Measurements from ENCODE around the gene ANAPC1.

Gene ANAPC1

GRCh38 chr2:111927723-111928122, 43.7 kb upstream of the ANAPC1 start:
- H3K9me3 ChIP-seq (ENCODE audit: control insufficient read depth, low read length), result no peaks in the 10 kb centered on the region
- H3K4me1 ChIP-seq (ENCODE audit: control insufficient read depth, insufficient read depth, low read depth, low read length), result peaks cover 17% of the 10 kb centered on the region
- H3K79me1 ChIP-seq (replicated peaks; ENCODE audit: low read length, poor library complexity, severe bottlenecking), result peaks cover 37% of the 10 kb centered on the region
- no peak overlapping the region for H3K14ac ChIP-seq (ENCODE audit: low read length in 2 of 2)
- H3K9ac ChIP-seq (ENCODE audit: low read length), result no peak overlapping the region
- no peak overlapping the region for H2AFZ ChIP-seq (ENCODE audit: low read depth, low read length)
- H3K4ac ChIP-seq (ENCODE audit: low read depth in 1 of 2, low read length in 2 of 2), result no peak overlapping the region
- H4K8ac ChIP-seq (ENCODE audit: low read length), result no peak overlapping the region
- no peak overlapping the region for H3K27ac ChIP-seq (ENCODE audit: low read length, poor library complexity, severe bottlenecking)
- H3K4me3 ChIP-seq (ENCODE audit: insufficient read depth in 1 of 2, low read depth in 1 of 2, low read length in 2 of 2), result no peak overlapping the region
- no peak overlapping the region for H2BK12ac ChIP-seq (ENCODE audit: low read length in 2 of 2)
- H3K18ac ChIP-seq (ENCODE audit: low read depth in 1 of 2, low read length in 2 of 2), result no peak overlapping the region
- no peak overlapping the region for H2BK15ac ChIP-seq (ENCODE audit: low read depth, poor library complexity, severe bottlenecking)
- peaks cover 0 to 17% of the 10 kb centered on the region in 2 experiments for H3K36me3 ChIP-seq (ENCODE audit: control insufficient read depth in 1 of 2, insufficient read depth in 2 of 2, low read depth in 1 of 2, low read length in 2 of 2)
- no peak overlapping the region for H2BK120ac ChIP-seq (ENCODE audit: low read depth, low read length)
- no peak overlapping the region for H3K4me2 ChIP-seq (ENCODE audit: low read length, poor library complexity, severe bottlenecking)
- DNase-seq, result no peak
- H4K91ac ChIP-seq (ENCODE audit: low read length), result no peak overlapping the region
- H3K27me3 ChIP-seq (ENCODE audit: control insufficient read depth in 1 of 2, insufficient read depth in 1 of 2, low read length in 2 of 2), result peaks cover 0 to 9% of the 10 kb centered on the region in 2 experiments
- H3K23ac ChIP-seq (ENCODE audit: low read length in 2 of 2), result no peak overlapping the region
- 87% methylated on average over 2 of the region's 2 CpGs for WGBS
- H2AK5ac ChIP-seq (ENCODE audit: low read length, severe bottlenecking), result no peak overlapping the region
- H2BK5ac ChIP-seq (ENCODE audit: low read depth, low read length, poor library complexity, severe bottlenecking), result no peak overlapping the region

DNA sequence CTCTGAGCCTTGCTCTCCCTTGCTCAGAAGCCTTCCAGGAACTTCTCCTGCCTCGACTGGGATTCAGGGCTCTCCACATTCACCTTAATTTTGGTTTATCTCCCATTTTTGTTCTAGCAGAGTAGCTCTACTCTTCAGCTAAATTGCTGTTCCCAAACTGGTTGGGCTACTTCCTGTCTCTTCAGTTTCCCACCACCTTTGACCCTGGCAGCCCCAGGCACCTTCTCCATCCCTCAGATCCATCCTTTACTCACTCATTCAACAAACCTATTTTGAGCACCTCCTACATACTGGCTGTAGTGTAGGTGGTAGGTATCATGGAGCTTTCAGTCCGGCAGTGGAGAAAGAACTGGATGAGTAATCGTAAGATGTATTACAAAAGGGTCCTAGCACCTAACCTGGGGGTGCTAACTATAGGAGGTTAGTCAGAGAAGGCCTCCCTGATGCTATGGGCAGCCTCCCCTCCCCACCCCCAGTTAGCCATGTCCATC, 40.7 kb upstream of the ANAPC1 start:
- Histone ChIP-seq H2AK5ac (ENCODE audit: low read length, severe bottlenecking) (peak overlapping the region; percentile 17), H3K79me1 (replicated peaks; ENCODE audit: low read length, poor library complexity, severe bottlenecking) (peaks cover 41% of the 10 kb centered on the region), H3K27ac (ENCODE audit: low read length, poor library complexity, severe bottlenecking) (no peak overlapping the region), H4K8ac (ENCODE audit: low read length) (no peak overlapping the region), H3K18ac (ENCODE audit: low read depth in 1 of 2, low read length in 2 of 2) (no peak overlapping the region), H2BK120ac (ENCODE audit: low read depth, low read length) (no peak overlapping the region), H3K14ac (ENCODE audit: low read length in 2 of 2) (no peak overlapping the region), H3K9ac (ENCODE audit: low read length) (no peak overlapping the region), H3K9me3 (ENCODE audit: control insufficient read depth, low read length) (no peaks in the 10 kb centered on the region), H2BK5ac (ENCODE audit: low read depth, low read length, poor library complexity, severe bottlenecking) (no peak overlapping the region), H4K91ac (ENCODE audit: low read length) (no peak overlapping the region), H3K23ac (ENCODE audit: low read length in 2 of 2) (no peak overlapping the region), H3K4me2 (ENCODE audit: low read length, poor library complexity, severe bottlenecking) (no peak overlapping the region), H2BK15ac (ENCODE audit: low read depth, poor library complexity, severe bottlenecking) (no peak overlapping the region), H3K4ac (ENCODE audit: low read depth in 1 of 2, low read length in 2 of 2) (no peak overlapping the region), H2BK12ac (ENCODE audit: low read length in 2 of 2) (no peak overlapping the region), H2AFZ (ENCODE audit: low read depth, low read length) (no peak overlapping the region), H3K27me3 (ENCODE audit: control insufficient read depth in 1 of 2, insufficient read depth in 1 of 2, low read length in 2 of 2) (peaks cover 0 to 9% of the 10 kb centered on the region in 2 experiments), H3K4me3 (ENCODE audit: insufficient read depth in 1 of 2, low read depth in 1 of 2, low read length in 2 of 2) (no peak overlapping the region), H3K36me3 (ENCODE audit: control insufficient read depth in 1 of 2, insufficient read depth in 2 of 2, low read depth in 1 of 2, low read length in 2 of 2) (peaks cover 0 to 19% of the 10 kb centered on the region in 2 experiments), H3K4me1 (ENCODE audit: control insufficient read depth, insufficient read depth, low read depth, low read length) (peaks cover 19% of the 10 kb centered on the region)
- 53% methylated on average over 1 of the region's 3 CpGs for WGBS
- no peak for DNase-seq

DNA sequence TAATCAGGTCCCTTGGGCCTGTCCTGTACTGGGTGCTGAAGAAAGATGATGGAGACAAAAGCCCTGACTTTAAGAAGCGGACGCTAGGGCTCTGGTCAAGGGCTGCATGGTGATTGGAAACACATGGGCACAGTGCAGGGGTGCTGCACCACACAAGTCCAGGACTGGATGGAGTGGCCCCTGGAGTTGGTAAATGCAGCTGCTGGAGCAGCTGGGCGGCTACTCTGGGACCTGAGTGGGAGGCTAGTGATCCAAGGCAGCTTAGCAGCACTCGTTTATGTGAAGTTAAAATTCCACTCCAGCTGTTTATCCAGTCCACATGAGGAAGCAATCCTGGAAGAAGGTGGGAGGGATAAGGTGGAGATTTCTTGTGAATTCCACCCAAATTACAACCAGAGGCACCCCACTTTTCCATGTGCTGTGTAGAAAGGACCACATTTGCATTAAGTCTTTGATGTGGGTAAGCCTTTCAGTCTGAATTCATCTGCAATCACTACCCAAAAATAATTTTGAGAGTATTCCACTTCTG, 39.3 kb upstream of the ANAPC1 start:
- no peak overlapping the region for H3K9ac ChIP-seq (ENCODE audit: low read length)
- no peak overlapping the region for H3K14ac ChIP-seq (ENCODE audit: low read length in 2 of 2)
- H2BK5ac ChIP-seq (ENCODE audit: low read depth, low read length, poor library complexity, severe bottlenecking), result no peak overlapping the region
- H3K36me3 ChIP-seq (ENCODE audit: control insufficient read depth in 1 of 2, insufficient read depth in 2 of 2, low read depth in 1 of 2, low read length in 2 of 2), result peaks cover 0 to 16% of the 10 kb centered on the region in 2 experiments
- H3K4ac ChIP-seq (ENCODE audit: low read depth in 1 of 2, low read length in 2 of 2), result peak overlapping the region in 1 of 2 experiments; percentile 24
- no peaks in the 10 kb centered on the region for H3K9me3 ChIP-seq (ENCODE audit: control insufficient read depth, low read length)
- H4K91ac ChIP-seq (ENCODE audit: low read length), result no peak overlapping the region
- H3K23ac ChIP-seq (ENCODE audit: low read length in 2 of 2), result no peak overlapping the region
- no peak overlapping the region for H2BK15ac ChIP-seq (ENCODE audit: low read depth, poor library complexity, severe bottlenecking)
- no peak overlapping the region for H4K8ac ChIP-seq (ENCODE audit: low read length)
- DNase-seq, result no peak
- peaks cover 0 to 9% of the 10 kb centered on the region in 2 experiments for H3K27me3 ChIP-seq (ENCODE audit: control insufficient read depth in 1 of 2, insufficient read depth in 1 of 2, low read length in 2 of 2)
- 69% methylated on average over 4 of the region's 4 CpGs for WGBS
- no peak overlapping the region for H2BK120ac ChIP-seq (ENCODE audit: low read depth, low read length)
- H2AFZ ChIP-seq (ENCODE audit: low read depth, low read length), result no peak overlapping the region
- H2BK12ac ChIP-seq (ENCODE audit: low read length in 2 of 2), result no peak overlapping the region
- H3K4me1 ChIP-seq (ENCODE audit: control insufficient read depth, insufficient read depth, low read depth, low read length), result peaks cover 23% of the 10 kb centered on the region
- H3K27ac ChIP-seq (ENCODE audit: low read length, poor library complexity, severe bottlenecking), result no peak overlapping the region
- no peak overlapping the region for H3K4me3 ChIP-seq (ENCODE audit: insufficient read depth in 1 of 2, low read depth in 1 of 2, low read length in 2 of 2)
- no peak overlapping the region for H3K4me2 ChIP-seq (ENCODE audit: low read length, poor library complexity, severe bottlenecking)
- peaks cover 48% of the 10 kb centered on the region for H3K79me1 ChIP-seq (replicated peaks; ENCODE audit: low read length, poor library complexity, severe bottlenecking)
- no peak overlapping the region for H3K18ac ChIP-seq (ENCODE audit: low read depth in 1 of 2, low read length in 2 of 2)
- no peak overlapping the region for H2AK5ac ChIP-seq (ENCODE audit: low read length, severe bottlenecking)

DNA sequence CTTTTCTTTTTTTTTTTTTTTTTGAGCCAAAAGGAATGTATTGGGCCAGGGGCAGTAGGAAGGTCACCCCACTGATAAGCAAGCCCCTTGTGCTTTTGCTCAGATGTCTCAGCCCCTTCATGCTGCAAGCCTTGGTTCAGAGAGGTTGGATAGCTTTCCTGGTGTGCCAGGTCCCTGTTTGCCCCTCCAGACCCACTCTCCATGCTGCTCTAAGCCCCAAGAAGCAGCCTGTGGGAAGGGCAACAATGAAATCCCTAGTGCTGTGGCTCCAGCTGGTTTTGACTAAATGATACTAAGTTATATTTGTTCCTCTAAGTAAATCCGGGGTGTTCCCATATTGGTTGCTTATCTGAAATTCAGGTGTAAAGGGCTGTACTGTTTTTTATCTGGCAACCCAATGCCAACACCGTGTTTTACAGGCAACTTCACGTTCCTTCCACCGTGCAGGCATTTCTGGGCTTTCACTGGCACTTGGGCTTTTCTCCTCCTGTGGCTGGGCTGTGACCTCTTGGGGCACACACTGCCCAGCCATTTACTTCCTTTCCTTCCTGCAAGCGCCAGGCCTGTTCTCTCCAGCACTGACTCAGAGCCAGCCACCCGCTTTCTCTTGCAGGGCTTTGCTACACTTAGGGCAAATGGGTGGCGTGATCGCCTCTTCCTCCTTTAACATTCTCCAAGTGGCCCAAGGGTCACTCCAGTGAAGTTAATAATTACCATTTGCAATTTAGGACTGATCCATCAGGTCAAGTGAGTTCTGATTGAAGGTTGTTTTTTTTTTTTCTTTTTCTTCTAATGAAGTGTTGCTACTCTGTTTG, 36.0 kb upstream of the ANAPC1 start:
- Histone ChIP-seq H3K18ac (ENCODE audit: low read depth in 1 of 2, low read length in 2 of 2) (no peak overlapping the region), H3K79me1 (replicated peaks; ENCODE audit: low read length, poor library complexity, severe bottlenecking) (peaks cover 50% of the 10 kb centered on the region), H2AFZ (ENCODE audit: low read depth, low read length) (no peak overlapping the region), H3K4ac (ENCODE audit: low read depth in 1 of 2, low read length in 2 of 2) (no peak overlapping the region), H3K9me3 (ENCODE audit: control insufficient read depth, low read length) (no peaks in the 10 kb centered on the region), H3K23ac (ENCODE audit: low read length in 2 of 2) (no peak overlapping the region), H4K91ac (ENCODE audit: low read length) (no peak overlapping the region), H3K27ac (ENCODE audit: low read length, poor library complexity, severe bottlenecking) (peak overlapping the region; percentile 28), H2BK5ac (ENCODE audit: low read depth, low read length, poor library complexity, severe bottlenecking) (no peak overlapping the region), H3K4me1 (ENCODE audit: control insufficient read depth, insufficient read depth, low read depth, low read length) (peaks cover 17% of the 10 kb centered on the region), H4K8ac (ENCODE audit: low read length) (no peak overlapping the region), H3K4me3 (ENCODE audit: insufficient read depth in 1 of 2, low read depth in 1 of 2, low read length in 2 of 2) (no peak overlapping the region), H3K27me3 (ENCODE audit: control insufficient read depth in 1 of 2, insufficient read depth in 1 of 2, low read length in 2 of 2) (peaks cover 0 to 9% of the 10 kb centered on the region in 2 experiments), H3K36me3 (ENCODE audit: control insufficient read depth in 1 of 2, insufficient read depth in 2 of 2, low read depth in 1 of 2, low read length in 2 of 2) (peaks cover 0 to 16% of the 10 kb centered on the region in 2 experiments), H3K9ac (ENCODE audit: low read length) (no peak overlapping the region), H2BK120ac (ENCODE audit: low read depth, low read length) (no peak overlapping the region), H2AK5ac (ENCODE audit: low read length, severe bottlenecking) (no peak overlapping the region), H3K4me2 (ENCODE audit: low read length, poor library complexity, severe bottlenecking) (no peak overlapping the region), H2BK15ac (ENCODE audit: low read depth, poor library complexity, severe bottlenecking) (no peak overlapping the region), H2BK12ac (ENCODE audit: low read length in 2 of 2) (peak overlapping the region in 1 of 2 experiments; percentile 74), H3K14ac (ENCODE audit: low read length in 2 of 2) (peak overlapping the region in 1 of 2 experiments; percentile 87)
- whole genome bisulfite sequencing, result 76% methylated on average over 5 of the region's 8 CpGs
- DNase-seq, result peak; percentile 27

All from mesenchymal stem cell (in vitro differentiated cells and primary cell).